GM12878 (cell line): ENCODE results near the gene CAMTA2. TPM values are rescaled to one million over a fixed set of nuclear protein-coding genes. Genes with fewer than 3 reads are reported as not detected.
A peak's percentile ranks its signal among the peaks of the same experiment; 100 is the strongest.

ENCODE experiments used
- BCL11A ChIP-seq: IDR thresholded peaks from 2 replicates; pipeline ENCODE4 v1.6.1; 2011; ENCODE audit warnings: low read depth, low read length
- BHLHE40 ChIP-seq, 2 experiments: fragments of 450-650 bp in 1 of 2; IDR thresholded peaks; 2 replicates each; pipeline ENCODE4 v1.6.1; 2011 to 2017; ENCODE audit warnings: low read depth in 2 of 2, borderline replicate concordance in 1 of 2, improper control_type of control experiment in 1 of 2, low read length in 1 of 2, mild to moderate bottlenecking in 1 of 2
- CBFB ChIP-seq: IDR thresholded peaks from 2 replicates; pipeline ENCODE4 v1.6.1; 2016; ENCODE audit warnings: antibody characterized with exemption, low read depth
- CBX3 ChIP-seq: fragments of 200-600 bp; sonication (generic); IDR thresholded peaks from 2 replicates; pipeline ENCODE4 v1.6.1; 2016; ENCODE audit warnings: low read depth, borderline replicate concordance
- CBX5 ChIP-seq: sonication (generic); IDR thresholded peaks from 2 replicates; pipeline ENCODE4 v1.6.1; 2016; ENCODE audit warnings: low read depth, moderate library complexity, mild to moderate bottlenecking, inconsistent platforms
- CHD2 ChIP-seq: IDR thresholded peaks from 2 replicates; pipeline ENCODE4 v1.6.1; 2011; ENCODE audit warnings: low read depth, low read length, improper control_type of control experiment, borderline replicate concordance
- DPF2 ChIP-seq: fragments of 450-650 bp; IDR thresholded peaks from 2 replicates; pipeline ENCODE4 v1.6.1; 2017; ENCODE audit warnings: mild to moderate bottlenecking
- IKZF2 ChIP-seq, 2 experiments: fragments of 450-650 bp; IDR thresholded peaks; 2 replicates each; pipeline ENCODE4 v1.6.1; 2017; ENCODE audit warnings: mild to moderate bottlenecking in 2 of 2, moderate library complexity in 2 of 2
- IRF4 ChIP-seq: IDR thresholded peaks from 2 replicates; pipeline ENCODE4 v1.6.1; 2011; ENCODE audit warnings: low read depth, low read length
- KLF5 ChIP-seq: fragments of 450-650 bp; IDR thresholded peaks from 2 replicates; pipeline ENCODE4 v1.6.1; 2014; ENCODE audit warnings: mild to moderate bottlenecking; ENCODE audit not compliant: partially characterized antibody
- MTA2 ChIP-seq: fragments of 450-650 bp; IDR thresholded peaks from 2 replicates; pipeline ENCODE4 v1.6.1; 2016; ENCODE audit warnings: low read depth, mild to moderate bottlenecking, moderate library complexity
- NFXL1 ChIP-seq: fragments of 450-650 bp; IDR thresholded peaks from 2 replicates; pipeline ENCODE4 v1.6.1; 2017; ENCODE audit warnings: antibody characterized with exemption, mild to moderate bottlenecking, borderline replicate concordance
- NFYB ChIP-seq: IDR thresholded peaks from 2 replicates; pipeline ENCODE4 v1.6.1; 2011; ENCODE audit warnings: low read depth, mild to moderate bottlenecking, low read length, improper control_type of control experiment, moderate library complexity; ENCODE audit not compliant: insufficient read depth
- PAX5 ChIP-seq: IDR thresholded peaks from 2 replicates; pipeline ENCODE4 v1.6.1; 2011; ENCODE audit warnings: low read depth, low read length, borderline replicate concordance
- PAX8 ChIP-seq: fragments of 450-650 bp; IDR thresholded peaks from 2 replicates; pipeline ENCODE4 v1.6.1; 2017; ENCODE audit warnings: mild to moderate bottlenecking, moderate library complexity
- POLR2A ChIP-seq: IDR thresholded peaks from 2 replicates; pipeline ENCODE4 v1.6.1; 2011; ENCODE audit warnings: low read depth, mild to moderate bottlenecking, low read length
- SREBF1 ChIP-seq: IDR thresholded peaks from 2 replicates; pipeline ENCODE4 v1.6.1; 2012; ENCODE audit warnings: mild to moderate bottlenecking, low read length
- TCF12 ChIP-seq: IDR thresholded peaks from 2 replicates; pipeline ENCODE4 v1.6.1; 2011; ENCODE audit warnings: low read depth, mild to moderate bottlenecking, low read length
- YY1 ChIP-seq: IDR thresholded peaks from 2 replicates; pipeline ENCODE4 v1.6.1; 2011; ENCODE audit warnings: low read depth, mild to moderate bottlenecking, low read length
- ZBED1 ChIP-seq: IDR thresholded peaks from 2 replicates; pipeline ENCODE4 v1.6.1; 2016; ENCODE audit warnings: borderline replicate concordance
- polyA plus RNA-seq, 11 experiments: library from polyadenylated mRNA; depleted of rRNA in 4 of 11; unstranded in 6 of 11; stranded (reverse) in 5 of 11; fragments of >200 nt; fragmentation: Nextera tagmentation in 4 of 11; fragmentation: Illumina TruSeq in 1 of 11; extraction: Ambion mirVana in 4 of 11; extraction: Trizol in 1 of 11; gene quantifications; 1 replicate in 1 of 11; 2 replicates in 10 of 11; pipeline versions ENCODE4 v1.2.1 to v1.2.3, GENCODE V29; 2011 to 2016; ENCODE audit warnings: inconsistent platforms in 2 of 11, missing spikeins in 2 of 11, low read depth in 1 of 11
- total RNA-seq, 4 experiments: library from RNA; depleted of rRNA in 3 of 4; stranded (reverse); fragments of >200 nt in 3 of 4; fragmentation: Illumina TruSeq in 1 of 4; extraction: Trizol in 1 of 4; gene quantifications; 2 replicates each; pipeline versions ENCODE4 v1.2.1 to v1.2.3, GENCODE V29; 2013 to 2021
- TF ChIP-seq, protein P1 (sequence below): IDR thresholded peaks from 2 replicates; pipeline ENCODE4 v1.6.1; 2012; ENCODE audit warnings: improper control_type of control experiment, low read depth, low read length; ENCODE audit not compliant: insufficient replicate concordance
- TF ChIP-seq, protein P2 (sequence below): IDR thresholded peaks from 2 replicates; pipeline ENCODE4 v1.6.1; 2011; ENCODE audit warnings: borderline replicate concordance, low read depth, mild to moderate bottlenecking, moderate library complexity, low read length; ENCODE audit not compliant: insufficient read depth, poor library complexity, severe bottlenecking
- TF ChIP-seq, protein P3 (sequence below): fragments of 450-650 bp; IDR thresholded peaks from 2 replicates; pipeline ENCODE4 v1.6.1; 2017; ENCODE audit warnings: antibody characterized with exemption, mild to moderate bottlenecking, moderate library complexity

Gene CAMTA2
- total and polyA plus RNA-seq, 10 of the 15 experiments (the other 5 are each of a cell fraction or from before 2014, with no cell fraction given) = 0.42 to 29.3 (median 11.2) TPM

DNA sequence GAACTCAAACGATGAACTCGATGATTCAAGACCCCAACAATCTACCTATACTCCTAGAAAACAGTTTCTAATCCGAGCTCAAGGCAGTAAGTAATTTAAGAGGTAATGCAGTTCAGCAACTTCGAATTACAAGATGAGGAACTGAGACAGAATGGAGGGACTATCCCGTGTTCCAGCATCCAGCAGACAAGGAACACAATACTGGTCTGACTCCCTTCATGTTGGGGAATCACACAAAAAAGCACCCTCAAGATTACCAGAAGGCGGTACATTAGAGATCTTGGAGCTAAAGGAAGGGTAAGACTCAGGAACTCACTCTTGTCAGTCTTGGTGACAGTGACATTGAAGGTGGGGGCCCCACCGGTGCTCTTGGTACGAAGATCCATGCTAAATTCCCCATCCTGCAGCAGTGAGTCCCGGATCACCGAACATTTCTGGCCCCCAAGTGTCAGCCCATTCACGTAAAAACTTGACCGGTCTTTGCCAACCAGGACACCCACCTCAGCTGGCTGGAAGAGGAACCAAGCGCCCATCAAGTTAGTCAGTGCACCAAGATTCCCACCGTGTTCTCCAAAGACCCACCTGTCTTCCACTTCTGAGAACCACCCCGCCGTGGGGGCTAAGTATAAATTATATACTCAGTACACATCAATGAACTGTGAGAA lies 41.0 kb downstream of the CAMTA2 start (continued):
- TF ChIP-seq PAX5 = 0 out of 2 replicates have a peak, but pooled peaks have one; percentile 12
- no peak for TF ChIP-seq KLF5
- no peak for TF ChIP-seq BCL11A
- TF ChIP-seq PAX8 = no peak
- TF ChIP-seq, protein P1, sequence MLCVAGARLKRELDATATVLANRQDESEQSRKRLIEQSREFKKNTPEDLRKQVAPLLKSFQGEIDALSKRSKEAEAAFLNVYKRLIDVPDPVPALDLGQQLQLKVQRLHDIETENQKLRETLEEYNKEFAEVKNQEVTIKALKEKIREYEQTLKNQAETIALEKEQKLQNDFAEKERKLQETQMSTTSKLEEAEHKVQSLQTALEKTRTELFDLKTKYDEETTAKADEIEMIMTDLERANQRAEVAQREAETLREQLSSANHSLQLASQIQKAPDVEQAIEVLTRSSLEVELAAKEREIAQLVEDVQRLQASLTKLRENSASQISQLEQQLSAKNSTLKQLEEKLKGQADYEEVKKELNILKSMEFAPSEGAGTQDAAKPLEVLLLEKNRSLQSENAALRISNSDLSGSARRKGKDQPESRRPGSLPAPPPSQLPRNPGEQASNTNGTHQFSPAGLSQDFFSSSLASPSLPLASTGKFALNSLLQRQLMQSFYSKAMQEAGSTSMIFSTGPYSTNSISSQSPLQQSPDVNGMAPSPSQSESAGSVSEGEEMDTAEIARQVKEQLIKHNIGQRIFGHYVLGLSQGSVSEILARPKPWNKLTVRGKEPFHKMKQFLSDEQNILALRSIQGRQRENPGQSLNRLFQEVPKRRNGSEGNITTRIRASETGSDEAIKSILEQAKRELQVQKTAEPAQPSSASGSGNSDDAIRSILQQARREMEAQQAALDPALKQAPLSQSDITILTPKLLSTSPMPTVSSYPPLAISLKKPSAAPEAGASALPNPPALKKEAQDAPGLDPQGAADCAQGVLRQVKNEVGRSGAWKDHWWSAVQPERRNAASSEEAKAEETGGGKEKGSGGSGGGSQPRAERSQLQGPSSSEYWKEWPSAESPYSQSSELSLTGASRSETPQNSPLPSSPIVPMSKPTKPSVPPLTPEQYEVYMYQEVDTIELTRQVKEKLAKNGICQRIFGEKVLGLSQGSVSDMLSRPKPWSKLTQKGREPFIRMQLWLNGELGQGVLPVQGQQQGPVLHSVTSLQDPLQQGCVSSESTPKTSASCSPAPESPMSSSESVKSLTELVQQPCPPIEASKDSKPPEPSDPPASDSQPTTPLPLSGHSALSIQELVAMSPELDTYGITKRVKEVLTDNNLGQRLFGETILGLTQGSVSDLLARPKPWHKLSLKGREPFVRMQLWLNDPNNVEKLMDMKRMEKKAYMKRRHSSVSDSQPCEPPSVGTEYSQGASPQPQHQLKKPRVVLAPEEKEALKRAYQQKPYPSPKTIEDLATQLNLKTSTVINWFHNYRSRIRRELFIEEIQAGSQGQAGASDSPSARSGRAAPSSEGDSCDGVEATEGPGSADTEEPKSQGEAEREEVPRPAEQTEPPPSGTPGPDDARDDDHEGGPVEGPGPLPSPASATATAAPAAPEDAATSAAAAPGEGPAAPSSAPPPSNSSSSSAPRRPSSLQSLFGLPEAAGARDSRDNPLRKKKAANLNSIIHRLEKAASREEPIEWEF = no peak
- TF ChIP-seq CBFB = 0 out of 2 replicates have a peak, but pooled peaks have one; percentile 17
- TF ChIP-seq SREBF1 = no peak
- peak; percentile 71 for TF ChIP-seq IRF4
- TF ChIP-seq CBX3 = no peak
- TF ChIP-seq, protein P2, sequence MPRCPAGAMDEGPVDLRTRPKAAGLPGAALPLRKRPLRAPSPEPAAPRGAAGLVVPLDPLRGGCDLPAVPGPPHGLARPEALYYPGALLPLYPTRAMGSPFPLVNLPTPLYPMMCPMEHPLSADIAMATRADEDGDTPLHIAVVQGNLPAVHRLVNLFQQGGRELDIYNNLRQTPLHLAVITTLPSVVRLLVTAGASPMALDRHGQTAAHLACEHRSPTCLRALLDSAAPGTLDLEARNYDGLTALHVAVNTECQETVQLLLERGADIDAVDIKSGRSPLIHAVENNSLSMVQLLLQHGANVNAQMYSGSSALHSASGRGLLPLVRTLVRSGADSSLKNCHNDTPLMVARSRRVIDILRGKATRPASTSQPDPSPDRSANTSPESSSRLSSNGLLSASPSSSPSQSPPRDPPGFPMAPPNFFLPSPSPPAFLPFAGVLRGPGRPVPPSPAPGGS = peak; percentile 56
- TF ChIP-seq BHLHE40 (IDR thresholded peaks at IDR 0.05; ENCODE audit: borderline replicate concordance in 1 of 2, low read depth in 2 of 2, low read length in 1 of 2) = no peak
- no peak for TF ChIP-seq TCF12
- no peak for TF ChIP-seq CBX5
- 0 out of 2 replicates have a peak, but pooled peaks have one; percentile 20 for TF ChIP-seq ZBED1
- TF ChIP-seq, protein P3, sequence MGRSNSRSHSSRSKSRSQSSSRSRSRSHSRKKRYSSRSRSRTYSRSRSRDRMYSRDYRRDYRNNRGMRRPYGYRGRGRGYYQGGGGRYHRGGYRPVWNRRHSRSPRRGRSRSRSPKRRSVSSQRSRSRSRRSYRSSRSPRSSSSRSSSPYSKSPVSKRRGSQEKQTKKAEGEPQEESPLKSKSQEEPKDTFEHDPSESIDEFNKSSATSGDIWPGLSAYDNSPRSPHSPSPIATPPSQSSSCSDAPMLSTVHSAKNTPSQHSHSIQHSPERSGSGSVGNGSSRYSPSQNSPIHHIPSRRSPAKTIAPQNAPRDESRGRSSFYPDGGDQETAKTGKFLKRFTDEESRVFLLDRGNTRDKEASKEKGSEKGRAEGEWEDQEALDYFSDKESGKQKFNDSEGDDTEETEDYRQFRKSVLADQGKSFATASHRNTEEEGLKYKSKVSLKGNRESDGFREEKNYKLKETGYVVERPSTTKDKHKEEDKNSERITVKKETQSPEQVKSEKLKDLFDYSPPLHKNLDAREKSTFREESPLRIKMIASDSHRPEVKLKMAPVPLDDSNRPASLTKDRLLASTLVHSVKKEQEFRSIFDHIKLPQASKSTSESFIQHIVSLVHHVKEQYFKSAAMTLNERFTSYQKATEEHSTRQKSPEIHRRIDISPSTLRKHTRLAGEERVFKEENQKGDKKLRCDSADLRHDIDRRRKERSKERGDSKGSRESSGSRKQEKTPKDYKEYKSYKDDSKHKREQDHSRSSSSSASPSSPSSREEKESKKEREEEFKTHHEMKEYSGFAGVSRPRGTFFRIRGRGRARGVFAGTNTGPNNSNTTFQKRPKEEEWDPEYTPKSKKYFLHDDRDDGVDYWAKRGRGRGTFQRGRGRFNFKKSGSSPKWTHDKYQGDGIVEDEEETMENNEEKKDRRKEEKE = no peak
- peak; percentile 24; the same call in 1 of the 2 replicates for TF ChIP-seq DPF2
- TF ChIP-seq NFXL1 = no peak
- TF ChIP-seq POLR2A = peak; percentile 70
- 0 out of 2 replicates have a peak, but pooled peaks have one; percentile 7 for TF ChIP-seq YY1
- no peak for TF ChIP-seq CHD2
- TF ChIP-seq IKZF2 (IDR thresholded peaks at IDR 0.05) = peak; percentile 74 to 83; a peak in 3 of 4 replicates
- TF ChIP-seq NFYB = no peak
- 0 out of 2 replicates have a peak, but pooled peaks have one; percentile 16 for TF ChIP-seq MTA2
